GM12891 (cell line): ENCODE measurements around the gene FAM114A2.

Experiments
- PAX5 ChIP-seq: IDR thresholded peaks from 2 replicates; pipeline ENCODE4 v1.6.1; 2011; ENCODE audit warnings: low read length, moderate library complexity, mild to moderate bottlenecking; ENCODE audit not compliant: insufficient read depth, severe bottlenecking
- POLR2A ChIP-seq: IDR thresholded peaks from 2 replicates; pipeline ENCODE4 v1.6.1; 2011; ENCODE audit warnings: low read depth, low read length, control low read depth
- POLR2AphosphoS5 ChIP-seq: IDR thresholded peaks from 2 replicates; pipeline ENCODE4 v1.6.1; 2011; ENCODE audit warnings: low read depth, low read length, control low read depth
- POU2F2 ChIP-seq: IDR thresholded peaks from 2 replicates; pipeline ENCODE4 v1.6.1; 2011; ENCODE audit warnings: low read depth, mild to moderate bottlenecking, control low read depth, low read length, moderate library complexity
- SPI1 ChIP-seq: IDR thresholded peaks from 2 replicates; pipeline ENCODE4 v1.6.1; 2011; ENCODE audit warnings: low read depth, low read length, control low read depth
- TAF1 ChIP-seq: IDR thresholded peaks from 2 replicates; pipeline ENCODE4 v1.6.1; 2011; ENCODE audit warnings: low read depth, low read length, control low read depth

DNA sequence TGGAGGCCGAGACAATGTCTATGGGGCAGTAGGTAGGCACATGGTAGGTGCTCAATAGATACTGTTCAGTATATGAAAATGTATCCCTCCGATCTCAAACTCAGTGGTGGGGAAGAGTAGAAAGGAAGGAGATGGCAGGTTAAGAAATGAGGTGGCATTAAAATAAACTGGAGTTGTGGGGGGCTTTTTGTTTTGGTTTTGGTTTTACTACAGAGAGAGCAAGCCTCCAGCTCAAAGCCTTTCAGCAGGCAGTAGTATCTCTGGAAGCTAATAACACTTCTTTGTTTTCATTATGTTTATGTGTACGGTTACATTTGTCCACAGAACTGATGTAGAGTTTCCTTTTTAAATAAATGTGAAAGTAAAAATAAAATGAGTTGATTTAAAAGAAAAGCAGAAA is 8.6 kb upstream of the FAM114A2 start:
- TF ChIP-seq POLR2A (no peak), TAF1 (no peak), POLR2AphosphoS5 (no peak), PAX5 (no peak), SPI1 (no peak), POU2F2 (no peak)
